Fibroblast of mammary gland (primary cell): ENCODE results near the gene ZNF586.
"Not testable (repeated sequence)": the region's sequence is repeated elsewhere in the genome, so short reads cannot be mapped to it uniquely, and the experiment has no call there.

Experiments
- DNase-seq: peaks from one replicate; pipeline ENCODE4 v3.0.0-alpha.2; 2010; ENCODE audit warnings: low read depth
- H3K4me3 ChIP-seq: 2 replicates; pipeline ENCODE4 v1.5.1; 2011; ENCODE audit warnings: low read depth, mild to moderate bottlenecking, low read length, moderate library complexity; ENCODE audit not compliant: control insufficient read depth
- CTCF ChIP-seq: conservative IDR thresholded peaks from 2 replicates; pipeline ENCODE4 v1.5.1; 2011; ENCODE audit warnings: low read depth, low read length, inconsistent platforms; ENCODE audit not compliant: control insufficient read depth, insufficient read depth

The ZNF586 gene

DNA sequence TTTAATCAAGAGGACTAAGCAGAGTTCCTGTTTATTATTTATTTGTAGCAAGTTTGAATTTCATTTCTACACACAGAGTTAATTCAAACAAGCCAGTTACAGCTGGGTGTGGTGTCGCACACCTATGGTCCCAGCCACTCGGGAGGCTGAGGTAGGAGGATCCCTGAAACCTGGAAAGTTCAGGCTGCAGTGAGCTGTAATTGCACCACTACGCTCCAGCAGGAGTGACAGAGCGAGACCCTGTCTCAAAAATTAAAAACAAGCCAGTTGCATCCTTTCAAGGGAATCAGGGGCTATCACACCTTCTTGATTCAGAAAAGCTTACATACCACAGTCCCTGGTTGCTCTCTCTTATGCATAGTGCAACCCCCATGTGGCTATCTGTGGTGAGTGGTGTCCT is 19.8 kb downstream of the ZNF586 start:
- no peak for DNase-seq
- H3K4me3 ChIP-seq: no peak overlapping the region
- no peak for TF ChIP-seq CTCF

GRCh38 chr19:57796580-57796979 is 27.1 kb downstream of the ZNF586 start:
- DNase-seq, H3K4me3 ChIP-seq: not testable (repeated sequence)

- no peak for TF ChIP-seq CTCF
- DNase-seq: no peak
- H3K4me3 ChIP-seq: no peak overlapping the region
These were observed 31.2 kb downstream of the ZNF586 start for GRCh38 chr19:57800696-57801095.

DNA sequence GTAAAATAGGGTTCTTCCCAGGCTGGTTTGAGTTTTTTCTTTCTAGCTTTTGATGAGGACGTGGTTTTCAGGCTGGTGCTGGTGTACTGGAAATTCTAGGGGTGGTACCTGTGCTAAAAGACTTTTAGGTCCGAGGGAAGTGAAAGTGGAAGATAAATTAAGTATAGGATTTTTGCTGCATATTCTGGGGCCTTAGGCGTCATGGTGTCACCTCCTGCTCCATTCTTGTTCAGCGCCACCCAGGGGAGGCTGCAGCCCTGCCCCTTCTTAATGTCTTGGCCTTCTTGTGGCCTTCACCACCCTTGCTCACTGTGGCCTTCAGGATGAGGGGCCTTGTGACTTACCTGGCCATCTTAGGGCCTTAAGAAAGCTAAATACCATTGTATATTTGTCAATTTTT is 32.8 kb downstream of the ZNF586 start:
- H3K4me3 ChIP-seq: no peak overlapping the region
- TF ChIP-seq CTCF: no peak
- no peak for DNase-seq

- no peak for DNase-seq
- H3K4me3 ChIP-seq: peak overlapping the region; percentile 72
- no peak for TF ChIP-seq CTCF
These were observed 33.8 kb downstream of the ZNF586 start for GRCh38 chr19:57803265-57803593.

- TF ChIP-seq CTCF: no peak
- H3K4me3 ChIP-seq: peak overlapping the region; percentile 72
- peak; percentile 62 for DNase-seq
These were observed 34.3 kb downstream of the ZNF586 start for GRCh38 chr19:57803594-57804325.

DNA sequence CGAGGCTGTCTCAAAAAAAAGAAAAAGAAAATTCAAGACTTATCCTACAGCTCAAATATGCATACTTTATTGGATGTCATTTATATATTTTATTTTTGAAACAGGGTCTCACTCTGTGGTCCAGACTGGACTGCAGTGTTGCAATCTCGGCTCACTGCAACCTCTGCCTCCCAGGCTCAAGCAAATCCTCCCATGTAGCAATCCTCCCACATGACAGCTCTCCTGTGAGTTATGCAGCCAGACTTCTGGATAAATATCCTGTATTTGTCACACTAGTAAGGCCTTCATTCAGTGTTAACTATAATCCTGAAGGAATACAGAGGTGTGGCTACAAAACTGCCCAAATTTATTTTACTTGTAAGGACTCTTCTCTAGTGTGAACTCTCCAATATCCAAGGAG is 38.1 kb downstream of the ZNF586 start:
- peak; percentile 55 for DNase-seq
- TF ChIP-seq CTCF: no peak
- H3K4me3 ChIP-seq: no peak overlapping the region

DNA sequence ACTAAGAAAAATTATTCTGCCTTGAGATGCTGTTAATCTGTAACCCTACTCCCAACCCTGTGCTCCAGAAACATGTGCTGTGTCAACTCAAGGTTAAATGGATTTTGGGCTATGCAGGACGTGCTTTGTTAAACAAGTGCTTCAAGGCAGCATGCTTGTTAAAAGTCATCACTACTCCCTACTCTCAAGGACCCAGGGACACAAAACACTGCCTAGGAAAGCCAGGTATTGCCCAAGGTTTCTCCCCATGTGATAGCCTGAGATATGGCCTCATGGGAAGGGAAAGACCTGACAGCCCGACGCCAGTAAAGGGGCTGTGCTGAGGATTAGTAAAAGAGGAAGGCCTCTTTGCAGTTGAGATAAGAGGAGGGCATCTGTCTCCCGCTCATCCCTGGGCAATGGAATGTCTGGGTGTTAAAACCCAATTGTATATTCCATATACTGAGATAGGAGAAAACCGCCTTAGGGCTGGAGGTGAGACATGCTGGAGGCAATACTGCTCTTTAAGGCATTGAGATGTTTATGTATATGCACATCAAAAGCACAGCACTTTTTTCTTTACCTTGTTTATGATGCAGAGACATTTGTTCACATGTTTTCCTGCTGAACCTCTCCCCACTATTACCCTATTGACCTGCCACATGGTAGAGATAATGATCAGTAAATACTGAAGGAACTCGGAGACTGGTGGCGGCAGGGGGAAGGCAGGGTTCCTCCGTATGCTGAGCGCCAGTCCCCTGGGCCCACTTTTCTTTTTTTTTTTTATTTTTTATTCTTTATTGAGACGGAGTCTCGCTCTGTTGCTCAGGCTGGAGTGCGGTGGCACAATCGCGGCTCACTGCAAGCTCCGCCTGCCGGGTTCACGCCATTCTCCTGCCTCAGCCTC is 41.2 kb downstream of the ZNF586 start:
- not testable (repeated sequence) for DNase-seq, H3K4me3 ChIP-seq
